HEK293T (cell line): Measurements from ENCODE around the gene DCST2.

Experiments used
- ARNT ChIP-seq: fragments of 450-650 bp; IDR thresholded peaks from 2 replicates; pipeline ENCODE4 v1.6.1; 2017; ENCODE audit warnings: mild to moderate bottlenecking
- BHLHE40 ChIP-seq: fragments of 450-650 bp; IDR thresholded peaks from 2 replicates; pipeline ENCODE4 v1.6.1; 2016; ENCODE audit warnings: mild to moderate bottlenecking, moderate library complexity, borderline replicate concordance
- CTBP1 ChIP-seq: fragments of 450-650 bp; IDR thresholded peaks from 2 replicates; pipeline ENCODE4 v1.6.1; 2016; ENCODE audit warnings: borderline replicate concordance
- ELF4 ChIP-seq: fragments of 450-650 bp; IDR thresholded peaks from 2 replicates; pipeline ENCODE4 v1.6.1; 2017; ENCODE audit warnings: antibody characterized with exemption
- FOXA1 ChIP-seq: fragments of 450-650 bp; IDR thresholded peaks from 2 replicates; pipeline ENCODE4 v1.6.1; 2016; ENCODE audit warnings: mild to moderate bottlenecking
- FOXK2 ChIP-seq: fragments of 450-650 bp; IDR thresholded peaks from 2 replicates; pipeline ENCODE4 v1.6.1; 2016; ENCODE audit warnings: mild to moderate bottlenecking
- FOXM1 ChIP-seq: fragments of 450-650 bp; IDR thresholded peaks from 2 replicates; pipeline ENCODE4 v1.6.1; 2017; ENCODE audit warnings: mild to moderate bottlenecking, borderline replicate concordance
- L3MBTL2 ChIP-seq: fragments of 450-650 bp; conservative IDR thresholded peaks from 2 replicates; pipeline ENCODE4 v1.6.1; 2016; ENCODE audit warnings: mild to moderate bottlenecking
- NFRKB ChIP-seq: fragments of 450-650 bp; IDR thresholded peaks from 2 replicates; pipeline ENCODE4 v1.6.1; 2016; ENCODE audit warnings: mild to moderate bottlenecking, moderate library complexity
- SP1 ChIP-seq: fragments of 450-650 bp; IDR thresholded peaks from 2 replicates; pipeline ENCODE4 v1.6.1; 2017
- TARDBP ChIP-seq: fragments of 450-650 bp; IDR thresholded peaks from 2 replicates; pipeline ENCODE4 v1.6.1; 2016
- ZNF384 ChIP-seq: fragments of 450-650 bp; IDR thresholded peaks from 2 replicates; pipeline ENCODE4 v1.6.1; 2016

- TF ChIP-seq FOXM1 (no peak), NFRKB (no peak), CTBP1 (no peak), BHLHE40 (no peak), ARNT (no peak), FOXK2 (no peak), TARDBP (no peak), SP1 (no peak), ZNF384 (no peak), FOXA1 (no peak), ELF4 (no peak), L3MBTL2 (no peak)
Observed at GRCh38 chr1:155026588-155026987, 7.0 kb downstream of the DCST2 start.
